HCT116 (cell line): ENCODE data around the gene F11R. TPM values are rescaled to one million over a fixed set of nuclear protein-coding genes. Genes with fewer than 3 reads are reported as not detected.
"Not testable (repeated sequence)": the region's sequence is repeated elsewhere in the genome, so short reads cannot be mapped to it uniquely, and the experiment has no call there.

ENCODE experiments used
- ATAC-seq: fragments of 200-7000 bp; cut with Tn5 transposase; 2 replicates; pipeline ENCODE4 v1.9.1; 2020; ENCODE audit warnings: mild to moderate bottlenecking, moderate library complexity
- BruUV-seq: library from RNA; stranded (reverse); fragments of 400-500 nt; replicated peaks from 2 replicates; lab custom pipeline; 2021; lab: Mats Ljungman, UMichigan
- CTCF ChIA-PET: fragments of 300-600 bp; sonication (Branson Sonifier 250); formaldehyde crosslinking; loops from one replicate; lab custom pipeline; 2021; ENCODE audit warnings: antibody characterized with exemption; lab: Charles Lee
- POLR2A ChIA-PET: fragments of 300-600, 350-600 bp; sonication (Branson Sonifier 250); formaldehyde crosslinking; loops from one replicate; lab custom pipeline; 2021; ENCODE audit warnings: antibody characterized with exemption; lab: Charles Lee
- RAD21 ChIA-PET, 2 experiments: fragments of 300-600 bp; sonication (Branson Sonifier 250); formaldehyde crosslinking; loops; one replicate each; lab custom pipeline; 2023; ENCODE audit warnings: low total read pairs in 2 of 2; ENCODE audit not compliant: uncharacterized antibody in 2 of 2, unreplicated experiment in 2 of 2, low non-redundant PET in 1 of 2; lab: Charles Lee
- DNase-seq: peaks from one replicate; pipeline ENCODE4 v3.0.0-alpha.2; 2010; ENCODE audit warnings: low read depth, low spot score
- H2AFZ ChIP-seq: fragments of 200-600 bp; shearing (Covaris generic), sonication (generic); 2 replicates; pipeline ENCODE4 v1.6.1; 2017; ENCODE audit warnings: low read depth, mixed run types, mixed read lengths, antibody characterized with exemption, low read length; ENCODE audit not compliant: poor library complexity, severe bottlenecking
- H3K27ac ChIP-seq: 2 replicates; pipeline ENCODE4 v1.5.1; 2012; ENCODE audit warnings: low read depth, low read length
- H3K27me3 ChIP-seq: fragments of 200-600 bp; sonication (generic); 2 replicates; pipeline ENCODE4 v1.6.1; 2016; ENCODE audit warnings: mixed run types, low read length, mixed read lengths; ENCODE audit not compliant: insufficient read depth
- H3K36me3 ChIP-seq, 2 experiments: fragments of 200-500 bp in 1 of 2; fragments of 200-600 bp in 1 of 2; sonication (Bioruptor generic) in 1 of 2; sonication (generic) in 1 of 2; 2 replicates each; pipeline versions ENCODE4 v1.5.1 to v1.6.1; 2014 to 2016; ENCODE audit warnings: low read length in 2 of 2, inconsistent platforms in 1 of 2, mixed read lengths in 1 of 2, mixed run types in 1 of 2; ENCODE audit not compliant: insufficient read depth in 2 of 2, control insufficient read depth in 1 of 2
- H3K4me1 ChIP-seq, 2 experiments: fragments of 200-600 bp in 1 of 2; sonication (generic) in 1 of 2; 2 replicates each; pipeline versions ENCODE4 v1.5.1 to v1.6.1; 2012 to 2017; ENCODE audit warnings: low read length in 2 of 2, inconsistent platforms in 1 of 2, mild to moderate bottlenecking in 1 of 2, mixed read lengths in 1 of 2, mixed run types in 1 of 2, moderate library complexity in 1 of 2; ENCODE audit not compliant: insufficient read depth in 2 of 2, control insufficient read depth in 1 of 2
- H3K4me2 ChIP-seq: fragments of 200-600 bp; sonication (generic); 2 replicates; pipeline ENCODE4 v1.6.1; 2017; ENCODE audit warnings: mixed run types, low read length, mixed read lengths
- H3K4me3 ChIP-seq, 2 experiments: fragments of 200-600 bp in 1 of 2; sonication (generic) in 1 of 2; replicated peaks in 1 of 2; 2 replicates each; pipeline ENCODE4 v1.5.1; 2011 to 2016; ENCODE audit warnings: low read length in 2 of 2, control low read depth in 1 of 2, low read depth in 1 of 2, mild to moderate bottlenecking in 1 of 2, mixed read lengths in 1 of 2, mixed run types in 1 of 2
- H3K79me2 ChIP-seq: fragments of 200-600 bp; sonication (generic); 2 replicates; pipeline ENCODE4 v1.6.1; 2017; ENCODE audit warnings: mild to moderate bottlenecking, mixed run types, low read length, moderate library complexity, mixed read lengths; ENCODE audit not compliant: insufficient read depth
- H3K9ac ChIP-seq: fragments of 200-600 bp; sonication (generic); 2 replicates; pipeline ENCODE4 v1.6.1; 2016; ENCODE audit warnings: low read length, mixed read lengths
- H3K9me2 ChIP-seq: fragments of 200-600 bp; sonication (generic), shearing (Covaris generic); 2 replicates; pipeline ENCODE4 v1.6.1; 2017; ENCODE audit warnings: mixed run types, mild to moderate bottlenecking, moderate library complexity; ENCODE audit not compliant: insufficient read depth
- H3K9me3 ChIP-seq, 2 experiments: fragments of 200-500 bp in 1 of 2; fragments of 200-600 bp in 1 of 2; sonication (Bioruptor generic) in 1 of 2; sonication (generic) in 1 of 2; 2 replicates each; pipeline ENCODE4 v1.6.1; 2014 to 2017; ENCODE audit warnings: low read length in 2 of 2, mixed read lengths in 2 of 2, inconsistent platforms in 1 of 2, low read depth in 1 of 2, mild to moderate bottlenecking in 1 of 2, mixed run types in 1 of 2, moderate library complexity in 1 of 2; ENCODE audit not compliant: control insufficient read depth in 1 of 2, insufficient read depth in 1 of 2
- H4K20me1 ChIP-seq: fragments of 200-600 bp; sonication (generic), shearing (Covaris generic); 2 replicates; pipeline ENCODE4 v1.6.1; 2017; ENCODE audit warnings: mixed run types, mild to moderate bottlenecking, moderate library complexity; ENCODE audit not compliant: insufficient read depth
- CBX3 ChIP-seq: IDR thresholded peaks from 2 replicates; pipeline ENCODE4 v1.6.1; 2012; ENCODE audit warnings: low read depth
- CEBPB ChIP-seq: IDR thresholded peaks from 2 replicates; pipeline ENCODE4 v1.6.1; 2012; ENCODE audit warnings: low read depth
- EGR1 ChIP-seq: IDR thresholded peaks from 2 replicates; pipeline ENCODE4 v1.6.1; 2012; ENCODE audit warnings: low read depth
- EZH2phosphoT487 ChIP-seq: fragments of 200-600 bp; IDR thresholded peaks from 2 replicates; pipeline ENCODE4 v1.6.1; 2018; ENCODE audit warnings: antibody characterized with exemption, borderline replicate concordance
- REST ChIP-seq: IDR thresholded peaks from 2 replicates; pipeline ENCODE4 v1.6.1; 2012; ENCODE audit warnings: low read depth
- YY1 ChIP-seq: IDR thresholded peaks from 2 replicates; pipeline ENCODE4 v1.6.1; 2011; ENCODE audit warnings: low read length, low read depth, moderate library complexity, mild to moderate bottlenecking; ENCODE audit not compliant: insufficient replicate concordance; ENCODE audit errors: extremely low read depth
- ZBTB33 ChIP-seq: IDR thresholded peaks from 2 replicates; pipeline ENCODE4 v1.6.1; 2011; ENCODE audit warnings: mild to moderate bottlenecking, low read length, moderate library complexity; ENCODE audit not compliant: insufficient replicate concordance; ENCODE audit errors: extremely low read depth
- intact Hi-C: fragments of 100-400 bp; cut with micrococcal nuclease; formaldehyde crosslinking; loops from 2 replicates; pipeline ENCODE4 v1.10.0; 2022
- total RNA-seq: library from RNA; stranded (reverse); gene quantifications from one replicate; pipeline ENCODE4 v1.2.1, GENCODE V29; 2021; ENCODE audit not compliant: unreplicated experiment

Gene F11R
- total RNA-seq, 1 experiment from 2014 or later, result 86.7 TPM

GRCh38 chr1:161066694-161067093, 45.7 kb upstream of the F11R start (continued):
- no peak for TF ChIP-seq ZBTB33
- no peak for TF ChIP-seq EGR1
- TF ChIP-seq CBX3, result no peak
- no peak for TF ChIP-seq YY1
- no peak for TF ChIP-seq EZH2phosphoT487
- no peak for TF ChIP-seq REST
- no peak for TF ChIP-seq CEBPB
- TF ChIP-seq, all 23 proteins: peak for 0

- H3K4me1 ChIP-seq, result peaks cover 0 to 14% of the 10 kb centered on the region in 2 experiments; a peak in 1 of 4 replicates
- ATAC-seq, H3K4me3 ChIP-seq, H4K20me1 ChIP-seq, H3K79me2 ChIP-seq, BruUV-seq, CTCF ChIA-PET, H3K9ac ChIP-seq, H3K4me2 ChIP-seq, intact Hi-C loops, RAD21 ChIA-PET, DNase-seq, H2AFZ ChIP-seq, H3K27ac ChIP-seq, H3K27me3 ChIP-seq, H3K9me2 ChIP-seq, H3K9me3 ChIP-seq, H3K36me3 ChIP-seq: not testable (repeated sequence)
- POLR2A ChIA-PET, result interaction anchor here (0.6 kb wide), 1 partner anchor 72 kb away, joined by 4 read pairs; no protein-coding TSS in a partner anchor
Measured at GRCh38 chr1:161065681-161066080, 44.7 kb upstream of the F11R start.

DNA sequence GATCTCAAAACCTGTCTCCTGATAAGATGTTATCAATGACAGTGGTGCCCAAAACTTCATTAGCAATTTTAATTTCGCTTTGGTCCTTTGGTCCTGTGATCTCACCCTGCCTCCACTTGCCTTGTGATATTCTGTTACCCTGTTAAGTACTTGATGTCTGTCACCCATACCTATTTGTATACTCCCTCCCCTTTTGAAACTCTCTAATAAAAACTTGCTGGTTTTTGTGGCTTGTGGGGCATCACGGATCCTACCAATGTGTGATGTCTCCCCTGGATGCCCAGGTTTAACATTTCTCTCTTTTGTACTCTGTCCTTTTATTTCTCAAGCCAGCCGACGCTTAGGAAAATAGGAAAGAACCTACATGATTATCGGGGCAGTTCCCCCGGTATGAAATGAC, 43.0 kb upstream of the F11R start:
- H3K4me1 ChIP-seq, H3K9me3 ChIP-seq, H3K27me3 ChIP-seq, H3K79me2 ChIP-seq, intact Hi-C loops, H3K9me2 ChIP-seq, DNase-seq, H3K4me3 ChIP-seq, ATAC-seq, H3K36me3 ChIP-seq, CTCF ChIA-PET, RAD21 ChIA-PET, H3K27ac ChIP-seq, H4K20me1 ChIP-seq, H3K9ac ChIP-seq, H2AFZ ChIP-seq, H3K4me2 ChIP-seq, BruUV-seq: not testable (repeated sequence)
- POLR2A ChIA-PET, result interaction anchor here (0.8 kb wide), 1 partner anchor 162 kb away, joined by 5 read pairs; the partner anchor contains the start of gene TOMM40L
